GM12801 (cell line): ENCODE results near the gene C16orf96.

ENCODE experiments used
- TF ChIP-seq, protein P1 (sequence below): IDR thresholded peaks from one replicate; pipeline ENCODE4 v1.5.1; 2011; ENCODE audit warnings: control low read depth; ENCODE audit not compliant: insufficient read length; ENCODE audit errors: extremely low read depth

C16orf96 gene

DNA sequence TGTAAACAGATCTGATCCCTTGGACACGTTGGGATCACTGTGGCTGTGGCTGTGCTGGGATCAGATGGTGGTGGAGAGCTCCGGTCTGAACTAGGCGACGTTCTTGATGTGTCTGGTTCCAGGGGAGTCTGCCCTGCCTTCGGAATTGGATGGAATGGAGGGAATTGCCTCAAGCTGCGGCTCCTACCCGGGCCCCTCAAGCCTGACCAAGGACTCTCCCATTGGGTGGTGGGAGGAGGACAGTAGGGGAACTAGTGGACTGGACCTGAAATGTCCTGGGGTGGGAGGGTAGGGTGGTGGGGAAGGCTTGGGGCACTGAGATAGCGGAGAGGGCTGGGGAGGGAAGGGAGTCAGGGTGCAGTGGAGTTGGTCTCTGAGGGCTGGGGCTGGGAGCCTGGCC lies 61.7 kb downstream of the C16orf96 start:
- TF ChIP-seq, protein P1, sequence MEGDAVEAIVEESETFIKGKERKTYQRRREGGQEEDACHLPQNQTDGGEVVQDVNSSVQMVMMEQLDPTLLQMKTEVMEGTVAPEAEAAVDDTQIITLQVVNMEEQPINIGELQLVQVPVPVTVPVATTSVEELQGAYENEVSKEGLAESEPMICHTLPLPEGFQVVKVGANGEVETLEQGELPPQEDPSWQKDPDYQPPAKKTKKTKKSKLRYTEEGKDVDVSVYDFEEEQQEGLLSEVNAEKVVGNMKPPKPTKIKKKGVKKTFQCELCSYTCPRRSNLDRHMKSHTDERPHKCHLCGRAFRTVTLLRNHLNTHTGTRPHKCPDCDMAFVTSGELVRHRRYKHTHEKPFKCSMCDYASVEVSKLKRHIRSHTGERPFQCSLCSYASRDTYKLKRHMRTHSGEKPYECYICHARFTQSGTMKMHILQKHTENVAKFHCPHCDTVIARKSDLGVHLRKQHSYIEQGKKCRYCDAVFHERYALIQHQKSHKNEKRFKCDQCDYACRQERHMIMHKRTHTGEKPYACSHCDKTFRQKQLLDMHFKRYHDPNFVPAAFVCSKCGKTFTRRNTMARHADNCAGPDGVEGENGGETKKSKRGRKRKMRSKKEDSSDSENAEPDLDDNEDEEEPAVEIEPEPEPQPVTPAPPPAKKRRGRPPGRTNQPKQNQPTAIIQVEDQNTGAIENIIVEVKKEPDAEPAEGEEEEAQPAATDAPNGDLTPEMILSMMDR, result no peak

DNA sequence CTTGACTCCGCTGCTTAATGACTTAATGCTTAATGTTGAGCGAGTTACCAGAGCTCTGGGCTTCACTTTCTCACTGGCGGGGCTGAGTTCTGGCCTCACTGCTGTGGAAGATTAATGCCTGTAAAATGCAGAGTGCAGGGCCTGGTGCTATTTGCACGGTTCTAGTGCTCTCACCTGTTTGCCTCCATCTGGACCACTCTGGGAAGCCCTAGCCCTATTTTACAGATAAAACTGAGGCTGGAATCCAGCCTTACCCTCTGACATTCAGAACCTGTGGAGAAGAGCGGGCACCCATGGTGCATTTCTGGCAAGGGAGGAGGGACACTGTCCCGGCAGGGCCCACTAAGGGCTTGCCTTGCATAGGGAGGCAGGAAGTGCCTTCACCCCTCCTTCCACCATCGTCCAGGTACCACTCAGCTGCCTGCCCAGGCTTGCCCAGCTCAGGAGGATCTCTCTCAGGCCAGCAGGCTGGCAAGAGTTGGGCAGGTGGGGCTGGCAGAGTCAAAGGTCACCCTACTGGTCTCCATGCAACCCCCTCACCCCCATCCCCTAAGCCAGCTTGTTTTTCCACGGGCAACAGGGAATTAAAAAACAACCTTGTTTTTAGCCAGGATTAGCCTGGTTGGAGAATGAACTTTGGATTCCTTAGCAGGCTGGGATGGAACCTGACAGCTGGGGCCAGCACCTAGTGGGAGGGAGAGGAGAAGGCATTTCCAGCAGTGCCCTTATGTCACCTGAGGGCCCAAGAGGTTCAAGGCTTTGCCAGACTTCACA lies 62.7 kb downstream of the C16orf96 start:
- TF ChIP-seq, protein P1, result no peak

DNA sequence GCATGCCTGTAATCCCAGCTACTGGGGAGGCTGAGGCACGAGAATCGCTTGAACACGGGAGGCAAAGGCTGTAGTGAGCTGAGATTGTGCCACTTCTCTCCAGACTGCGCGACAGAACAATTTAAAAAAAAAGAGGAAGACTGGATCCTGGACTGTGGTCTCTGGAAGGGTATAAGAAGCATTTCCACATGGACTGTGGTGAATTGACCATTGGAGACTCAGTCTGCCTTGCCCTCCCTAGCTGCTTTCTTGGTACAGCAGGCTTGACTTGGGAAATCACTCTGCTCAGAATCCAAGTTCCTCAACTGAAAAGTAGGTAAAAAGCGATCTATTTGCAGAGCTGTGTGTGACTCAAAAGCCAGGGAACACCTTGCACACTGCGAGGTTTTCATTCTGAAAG lies 67.5 kb downstream of the C16orf96 start:
- TF ChIP-seq, protein P1, result no peak

DNA sequence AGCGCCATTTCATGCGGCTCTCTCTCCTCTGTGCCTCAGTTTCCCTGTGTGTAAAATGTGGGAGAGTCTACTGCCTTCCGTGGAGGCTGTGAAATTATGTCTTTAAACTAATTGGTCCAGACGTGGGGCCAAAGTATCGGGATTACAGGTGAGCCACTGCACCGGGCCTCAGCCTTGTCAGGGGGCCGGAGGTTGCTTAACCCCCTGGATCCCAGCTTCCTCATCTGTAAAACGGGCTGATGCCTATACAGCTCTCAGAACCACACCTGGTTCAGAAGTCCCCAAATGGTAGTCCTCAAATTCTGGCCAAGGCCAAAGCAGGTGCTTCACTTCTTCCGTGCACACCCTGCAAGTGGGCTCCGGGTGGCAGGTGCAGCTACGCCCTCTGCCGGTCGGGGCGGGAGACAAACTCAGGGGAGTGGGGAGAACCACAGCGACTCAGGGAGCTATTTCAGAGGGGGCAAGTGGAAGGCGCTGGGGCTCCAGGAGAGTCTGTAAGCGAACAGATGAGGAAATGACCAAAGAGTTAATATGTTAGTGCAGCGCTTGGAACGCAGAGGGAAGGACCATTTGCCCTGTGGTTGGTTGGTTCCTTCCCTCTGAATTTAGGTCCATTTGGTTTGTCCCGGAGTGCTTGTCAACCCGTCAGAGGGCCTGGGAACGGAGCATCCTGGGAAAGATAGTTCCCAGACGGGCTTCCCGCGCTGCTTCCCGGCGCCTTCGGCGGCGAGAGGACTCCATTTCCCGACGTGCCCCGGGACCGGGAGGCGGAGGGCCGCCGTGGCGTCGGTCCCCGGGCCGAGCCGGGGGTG lies 68.1 kb downstream of the C16orf96 start, which contains the start of gene MGRN1:
Gene MGRN1, plus strand, starts transcription at position 812 of the 812 bp plus-strand sequence. CDS start 135 bp downstream, outside the sequence.
- TF ChIP-seq, protein P1, result peak; percentile 12

DNA sequence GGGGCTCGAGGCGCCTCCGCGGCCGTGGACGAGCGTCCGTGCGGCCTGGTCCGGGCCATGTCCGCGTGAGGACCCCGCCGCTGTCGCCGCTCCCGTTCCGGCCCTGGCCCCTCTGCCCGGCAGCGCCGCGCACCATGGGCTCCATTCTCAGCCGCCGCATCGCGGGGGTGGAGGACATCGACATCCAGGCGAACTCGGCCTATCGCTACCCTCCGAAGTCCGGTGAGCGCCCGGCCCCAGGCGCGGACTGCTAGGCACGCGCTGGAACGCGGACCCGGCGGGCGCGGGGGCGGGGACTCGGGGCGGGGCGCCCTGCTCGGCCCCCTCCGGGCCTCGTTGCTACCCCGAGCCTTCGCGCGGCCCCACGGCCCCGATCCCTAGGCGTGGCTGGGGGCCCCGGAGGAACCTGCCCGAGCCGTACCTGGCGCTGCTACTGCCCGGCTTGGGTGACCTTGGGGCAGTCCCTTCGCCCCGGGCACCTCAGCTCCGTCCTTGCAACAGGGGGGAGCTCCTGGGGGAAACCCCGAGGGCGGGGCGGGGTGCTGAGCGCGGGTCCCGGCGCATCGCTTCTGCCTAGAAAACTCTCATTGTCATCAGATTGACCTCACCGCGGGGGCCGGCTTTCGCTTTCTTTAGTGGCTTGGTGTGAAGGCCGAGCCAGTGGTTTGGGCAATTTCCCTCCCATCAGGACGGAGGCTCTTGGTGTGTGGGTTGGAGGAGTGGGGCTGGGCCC lies 68.9 kb downstream of the C16orf96 start:
- TF ChIP-seq, protein P1, result no peak

DNA sequence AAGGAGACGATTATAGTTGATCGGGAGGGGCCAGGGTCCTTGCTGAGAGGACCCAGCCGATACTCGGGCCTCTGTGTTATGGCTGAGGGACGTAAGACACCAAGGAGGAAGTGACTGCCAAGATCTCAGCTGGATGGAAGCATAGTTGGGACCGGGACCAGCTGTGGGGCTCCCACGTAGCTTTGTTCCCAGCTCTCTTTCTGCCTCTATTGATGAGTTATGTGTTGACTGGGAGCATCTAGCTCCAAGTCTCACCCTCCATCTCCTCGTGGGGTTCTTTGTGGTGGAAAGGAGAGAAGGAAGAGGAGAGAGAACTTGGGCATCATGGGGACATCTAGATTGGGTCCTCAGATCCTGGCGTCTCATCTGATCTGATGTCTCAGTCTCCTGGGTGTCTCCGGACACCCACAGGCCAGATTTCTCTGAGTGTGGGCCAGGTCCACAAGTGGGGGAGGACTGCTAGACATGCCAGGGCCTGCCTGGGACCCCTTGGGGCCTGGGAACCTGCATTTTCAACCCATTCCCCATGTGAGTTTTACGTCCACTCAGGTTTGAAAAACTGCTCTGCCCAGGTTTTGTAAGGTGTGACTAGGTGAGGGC lies 69.5 kb downstream of the C16orf96 start:
- TF ChIP-seq, protein P1, result no peak

DNA sequence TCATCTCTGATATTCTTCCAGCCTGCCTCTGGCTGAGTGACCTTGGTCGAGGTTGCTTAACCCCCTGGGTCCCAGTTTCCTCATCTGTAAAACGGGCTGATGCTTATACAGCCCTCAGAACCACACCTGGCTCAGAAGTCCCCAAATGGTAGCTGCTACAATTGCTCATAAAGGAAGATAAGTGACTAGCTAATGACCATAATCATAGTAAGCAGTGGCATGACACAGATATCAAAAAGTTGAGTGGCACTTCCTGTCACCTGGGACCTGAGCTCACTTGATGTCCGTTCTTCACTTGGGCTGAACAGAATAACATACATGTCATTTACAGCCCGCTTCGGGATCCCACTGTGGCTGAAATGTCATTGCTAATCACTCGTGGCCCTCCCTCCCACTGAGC lies 70.3 kb downstream of the C16orf96 start:
- TF ChIP-seq, protein P1, result no peak
